Neuronal stem cell (in vitro differentiated cells): Measurements from ENCODE around the gene KCNH4. TPM values are rescaled to one million over a fixed set of nuclear protein-coding genes. Genes with fewer than 3 reads are reported as not detected.

Experiments
- DNase-seq: peaks from one replicate; pipeline ENCODE4 v3.0.0-alpha.2; 2013; ENCODE audit warnings: low spot score
- H2AFZ ChIP-seq: one replicate; pipeline ENCODE4 v1.6.1; 2013; ENCODE audit warnings: mild to moderate bottlenecking, low read length, inconsistent platforms
- H2AK5ac ChIP-seq: 2 replicates; pipeline ENCODE4 v1.6.1; 2013; ENCODE audit warnings: low read depth, mild to moderate bottlenecking, inconsistent platforms, low read length, moderate library complexity, mixed read lengths
- H2BK120ac ChIP-seq: 2 replicates; pipeline ENCODE4 v1.6.1; 2013; ENCODE audit warnings: low read depth, mild to moderate bottlenecking, inconsistent platforms, low read length, moderate library complexity, mixed read lengths
- H2BK12ac ChIP-seq: one replicate; pipeline ENCODE4 v1.6.1; 2013; ENCODE audit warnings: low read length, inconsistent platforms
- H2BK15ac ChIP-seq: 2 replicates; pipeline ENCODE4 v1.6.1; 2013; ENCODE audit warnings: mild to moderate bottlenecking, low read length, inconsistent platforms, mixed read lengths
- H2BK5ac ChIP-seq: one replicate; pipeline ENCODE4 v1.6.1; 2013; ENCODE audit warnings: inconsistent platforms, mild to moderate bottlenecking, low read length, moderate library complexity
- H3K14ac ChIP-seq: one replicate; pipeline ENCODE4 v1.6.1; 2013; ENCODE audit warnings: low read length, inconsistent platforms
- H3K18ac ChIP-seq: 2 replicates; pipeline ENCODE4 v1.6.1; 2013; ENCODE audit warnings: low read length, inconsistent platforms
- H3K23ac ChIP-seq: 2 replicates; pipeline ENCODE4 v1.6.1; 2013; ENCODE audit warnings: low read depth, mild to moderate bottlenecking, mixed read lengths, low read length, inconsistent platforms; ENCODE audit not compliant: poor library complexity
- H3K27ac ChIP-seq: replicated peaks from 3 replicates; pipeline ENCODE4 v1.5.1; 2013; ENCODE audit warnings: low read length, inconsistent platforms
- H3K27me3 ChIP-seq, 3 experiments: 2 replicates each; pipeline ENCODE4 v1.6.1; 2013; ENCODE audit warnings: low read length in 3 of 3, mild to moderate bottlenecking in 2 of 3, inconsistent platforms in 1 of 3, low read depth in 1 of 3, mixed read lengths in 1 of 3, moderate library complexity in 1 of 3; ENCODE audit not compliant: control insufficient read depth in 3 of 3, insufficient read depth in 3 of 3
- H3K36me3 ChIP-seq, 2 donors: replicated peaks in 1 of 2; 2 replicates each; pipeline ENCODE4 v1.6.1; 2013; ENCODE audit warnings: low read length in 2 of 2; ENCODE audit not compliant: control insufficient read depth in 2 of 2, insufficient read depth in 2 of 2
- H3K4ac ChIP-seq: 2 replicates; pipeline ENCODE4 v1.6.1; 2013; ENCODE audit warnings: inconsistent platforms, mild to moderate bottlenecking, low read length, moderate library complexity
- H3K4me1 ChIP-seq, 2 donors: 1 replicate in 1 of 2; 2 replicates in 1 of 2; pipeline ENCODE4 v1.6.1; 2013; ENCODE audit warnings: low read length in 2 of 2, low read depth in 1 of 2; ENCODE audit not compliant: control insufficient read depth in 2 of 2, insufficient read depth in 1 of 2
- H3K4me2 ChIP-seq: one replicate; pipeline ENCODE4 v1.6.1; 2013; ENCODE audit warnings: mild to moderate bottlenecking, low read length, inconsistent platforms; ENCODE audit not compliant: insufficient read depth, poor library complexity, severe bottlenecking
- H3K4me3 ChIP-seq, 2 donors: 2 replicates each; pipeline ENCODE4 v1.5.1; 2013; ENCODE audit warnings: low read length in 2 of 2, mild to moderate bottlenecking in 2 of 2, inconsistent platforms in 1 of 2, moderate library complexity in 1 of 2
- H3K79me1 ChIP-seq: one replicate; pipeline ENCODE4 v1.6.1; 2013; ENCODE audit warnings: low read depth, mild to moderate bottlenecking, inconsistent platforms, low read length, moderate library complexity
- H3K9ac ChIP-seq: one replicate; pipeline ENCODE4 v1.6.1; 2013; ENCODE audit warnings: mild to moderate bottlenecking, low read depth, low read length, inconsistent platforms; ENCODE audit not compliant: poor library complexity
- H3K9me3 ChIP-seq, 2 donors: replicated peaks in 1 of 2; 2 replicates each; pipeline versions ENCODE3 to v1.6.1; 2013; ENCODE audit warnings: low read length in 2 of 2, mild to moderate bottlenecking in 2 of 2, inconsistent platforms in 1 of 2, low read depth in 1 of 2, mixed read lengths in 1 of 2, moderate library complexity in 1 of 2; ENCODE audit not compliant: control insufficient read depth in 2 of 2, insufficient read depth in 1 of 2
- H4K8ac ChIP-seq: one replicate; pipeline ENCODE4 v1.6.1; 2013; ENCODE audit warnings: low read depth, mild to moderate bottlenecking, inconsistent platforms, low read length, moderate library complexity
- H4K91ac ChIP-seq: one replicate; pipeline ENCODE4 v1.6.1; 2013; ENCODE audit warnings: low read length, low read depth, mild to moderate bottlenecking, inconsistent platforms; ENCODE audit not compliant: poor library complexity
- WGBS, 2 donors: extraction: QIAGEN DNeasy Blood & Tissue Kit; methylation state at CpG; one replicate each; pipeline ENCODE4 v1.1.7; 2013; ENCODE audit warnings: missing lambda C conversion rate in 2 of 2, mixed read lengths in 1 of 2; ENCODE audit not compliant: insufficient read length in 2 of 2, insufficient replicate concordance in 1 of 2; ENCODE audit errors: extremely low coverage in 2 of 2; 5-methylcytosine and 5-hydroxymethylcytosine counted together
- polyA plus RNA-seq, 2 experiments: library from polyadenylated mRNA; stranded (reverse); fragments of 200-250 nt; gene quantifications; one replicate each; pipeline ENCODE4 v1.2.3, GENCODE V29; 2013

KCNH4 gene
- polyA plus RNA-seq (2013, experiment 1 of 2), result not detected
- not detected for polyA plus RNA-seq (2013, experiment 2 of 2)

- H4K8ac ChIP-seq, result no peak within 1 kb of the TSS
- H3K4me1 ChIP-seq, result peaks cover 19 to 21% of the 10 kb centered on the region in 2 donors
- H3K27ac ChIP-seq, result no peak within 1 kb of the TSS
- WGBS, 2 donors, result no CpG with 5 or more reads among the region's 60 CpGs
- no peak within 1 kb of the TSS for H2BK5ac ChIP-seq
- no peak within 1 kb of the TSS for H3K9ac ChIP-seq
- no peak within 1 kb of the TSS for H2BK120ac ChIP-seq
- H3K14ac ChIP-seq, result no peak within 1 kb of the TSS
- no peak within 1 kb of the TSS for H3K18ac ChIP-seq
- H3K27me3 ChIP-seq, result peaks cover 15 to 62% (median 52%) of the 10 kb centered on the region in 3 experiments
- H3K79me1 ChIP-seq, result no peaks in the 10 kb centered on the region
- peak within 1 kb of the TSS; percentile 22 for H3K4me2 ChIP-seq
- H2AFZ ChIP-seq, result peak within 1 kb of the TSS; percentile 80
- no peak for DNase-seq
- H2BK15ac ChIP-seq, result no peak within 1 kb of the TSS
- H3K4ac ChIP-seq, result no peak within 1 kb of the TSS
- H2BK12ac ChIP-seq, result no peak within 1 kb of the TSS
- peak within 1 kb of the TSS in 1 of 2 donors; percentile 25 for H3K4me3 ChIP-seq
- peak within 1 kb of the TSS; percentile 56 for H3K23ac ChIP-seq
- H3K36me3 ChIP-seq, result no peaks in the 10 kb centered on the region
- H3K9me3 ChIP-seq, result peaks cover 0 to 2% of the 10 kb centered on the region in 2 donors
- H2AK5ac ChIP-seq, result no peak within 1 kb of the TSS
- no peak within 1 kb of the TSS for H4K91ac ChIP-seq
These were observed at the start of gene KCNH4 for GRCh38 chr17:42180922-42181850. Gene KCNH4, minus strand, starts transcription at chr17:42181142. Its CDS starts 197 bp downstream, at chr17:42180945.

DNA sequence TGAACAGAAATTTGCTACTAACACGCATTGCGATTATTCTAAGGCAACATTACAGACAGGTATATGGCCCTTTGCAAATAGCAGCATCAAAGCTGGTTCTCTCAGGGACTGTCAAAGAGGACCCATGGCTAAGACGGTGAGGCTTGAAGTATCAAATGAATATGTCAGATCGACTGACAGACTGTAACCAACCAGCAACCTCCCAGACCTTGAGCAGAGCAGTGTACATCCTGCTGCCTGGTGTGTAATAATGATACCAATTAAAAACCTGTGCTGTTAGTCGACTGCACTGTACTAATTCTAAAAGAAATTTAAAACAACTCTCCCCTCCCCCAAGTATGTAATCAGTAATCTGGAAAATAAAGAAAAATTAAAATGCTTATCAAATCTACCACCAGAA lies 49.3 kb upstream of the KCNH4 start:
- Histone ChIP-seq H2BK120ac (no peak overlapping the region), H3K4ac (no peak overlapping the region), H2BK15ac (no peak overlapping the region), H2AFZ (no peak overlapping the region), H3K4me3 (no peak overlapping the region), H2AK5ac (no peak overlapping the region), H3K27me3 (no peaks in the 10 kb centered on the region), H3K36me3 (peaks cover 0 to 51% of the 10 kb centered on the region in 2 donors), H3K9me3 (no peaks in the 10 kb centered on the region), H3K27ac (no peak overlapping the region), H4K8ac (no peak overlapping the region), H2BK5ac (no peak overlapping the region), H2BK12ac (no peak overlapping the region), H3K4me1 (no peaks in the 10 kb centered on the region), H3K14ac (no peak overlapping the region), H3K18ac (no peak overlapping the region), H4K91ac (no peak overlapping the region), H3K9ac (no peak overlapping the region), H3K4me2 (no peak overlapping the region), H3K23ac (no peak overlapping the region), H3K79me1 (no peaks in the 10 kb centered on the region)
- no peak for DNase-seq
- no CpG with 5 or more reads among the region's 5 CpGs for WGBS, 2 donors

- Histone ChIP-seq H3K9ac (no peak overlapping the region), H3K14ac (no peak overlapping the region), H3K23ac (no peak overlapping the region), H3K4ac (no peak overlapping the region), H3K79me1 (peaks cover 2% of the 10 kb centered on the region), H3K9me3 (no peaks in the 10 kb centered on the region), H2AK5ac (no peak overlapping the region), H2BK120ac (no peak overlapping the region), H2BK5ac (no peak overlapping the region), H3K27ac (no peak overlapping the region), H3K4me3 (no peak overlapping the region), H3K4me2 (no peak overlapping the region), H2AFZ (no peak overlapping the region), H3K4me1 (no peaks in the 10 kb centered on the region), H3K36me3 (peaks cover 9 to 71% of the 10 kb centered on the region in 2 donors), H4K8ac (no peak overlapping the region), H2BK15ac (no peak overlapping the region), H3K18ac (no peak overlapping the region), H4K91ac (no peak overlapping the region), H3K27me3 (no peaks in the 10 kb centered on the region), H2BK12ac (no peak overlapping the region)
- no CpG with 5 or more reads among the region's 11 CpGs for WGBS, 2 donors
- no peak for DNase-seq
These were observed 47.1 kb upstream of the KCNH4 start for GRCh38 chr17:42227849-42228700.
